Measurements from ENCODE around the gene SULT4A1.

GRCh38 chr22:43814264-43814663 lies 48.0 kb downstream of the SULT4A1 start:
- TF ChIP-seq EZH2 (IDR thresholded peaks at IDR 0.05; ENCODE audit: borderline replicate concordance, low read length) (no peak), CTCF (IDR thresholded peaks at IDR 0.05; ENCODE audit: low read length) (no peak)
